HepG2 (cell line): Measurements from ENCODE around the gene DCC. TPM values are rescaled to one million over a fixed set of nuclear protein-coding genes. Genes with fewer than 3 reads are reported as not detected.

Source experiments
- ATAC-seq: fragments of 200-7000 bp; cut with Tn5 transposase; 3 replicates; pipeline ENCODE4 v1.9.1; 2020; ENCODE audit warnings: mild to moderate bottlenecking, moderate library complexity
- BruUV-seq: library from RNA; stranded (reverse); fragments of 400-500 nt; replicated peaks from 2 replicates; lab custom pipeline; 2021; lab: Mats Ljungman, UMichigan
- CTCF ChIA-PET: fragments of 300-600 bp; formaldehyde crosslinking; extraction: SDS; loops from one replicate; lab custom pipeline; 2021; ENCODE audit warnings: low total read pairs, inconsistent platforms, low intra/inter-chr PET ratio; lab: Yijun Ruan, JAX
- POLR2A ChIA-PET: fragments of 350-600 bp; sonication (Branson Sonifier 250); formaldehyde crosslinking; loops from one replicate; lab custom pipeline; 2020; ENCODE audit warnings: antibody characterized with exemption, inconsistent platforms; lab: Yijun Ruan, JAX
- DNase-seq: peaks from one replicate; pipeline ENCODE4 v3.0.0-alpha.2; 2015; ENCODE audit warnings: low spot score
- FAIRE-seq: peaks from 3 replicates; lab custom pipeline; 2011; peaks lifted over from hg19 to GRCh38; lab: Jason Lieb, UNC
- H2AFZ ChIP-seq: one replicate; pipeline ENCODE4 v1.6.1; 2011; ENCODE audit warnings: low read length, inconsistent platforms
- H3K27ac ChIP-seq: fragments of 300-600 bp; 3 replicates; pipeline ENCODE4 v1.8.0; 2011; ENCODE audit warnings: mixed run types, mild to moderate bottlenecking, mixed read lengths, low read length, inconsistent platforms; ENCODE audit not compliant: insufficient read depth; ENCODE audit errors: extremely low read length
- H3K27me3 ChIP-seq, 2 experiments: fragments of 200-600 bp in 1 of 2; 2 replicates in 1 of 2; 3 replicates in 1 of 2; pipeline versions ENCODE4 v1.6.0 to v1.8.0; 2011; ENCODE audit warnings: low read length in 2 of 2, mild to moderate bottlenecking in 2 of 2, moderate library complexity in 2 of 2, inconsistent platforms in 1 of 2; ENCODE audit not compliant: insufficient read depth in 2 of 2, control insufficient read depth in 1 of 2
- H3K36me3 ChIP-seq, 2 experiments: fragments of 200-600 bp in 1 of 2; replicated peaks in 1 of 2; 2 replicates in 1 of 2; 3 replicates in 1 of 2; pipeline versions ENCODE4 v1.5.1 to v1.8.0; 2011; ENCODE audit warnings: low read length in 2 of 2, inconsistent platforms in 1 of 2; ENCODE audit not compliant: insufficient read depth in 2 of 2, control insufficient read depth in 1 of 2
- H3K4me1 ChIP-seq: 2 replicates; pipeline ENCODE4 v1.5.1; 2012; ENCODE audit warnings: low read length, inconsistent platforms; ENCODE audit not compliant: insufficient read depth
- H3K4me2 ChIP-seq: 2 replicates; pipeline ENCODE4 v1.6.0; 2011; ENCODE audit warnings: low read depth, low read length, inconsistent platforms
- H3K4me3 ChIP-seq, 3 experiments: fragments of 200-600 bp in 1 of 3; sonication (generic), shearing (Covaris generic) in 1 of 3; replicated peaks in 1 of 3; 2 replicates each; pipeline ENCODE4 v1.5.1; 2011 to 2016; ENCODE audit warnings: low read length in 3 of 3, inconsistent platforms in 2 of 3, low read depth in 2 of 3, mild to moderate bottlenecking in 2 of 3, control low read depth in 1 of 3, mixed read lengths in 1 of 3; ENCODE audit not compliant: insufficient read depth in 1 of 3
- H3K79me2 ChIP-seq: one replicate; pipeline ENCODE4 v1.6.1; 2011; ENCODE audit warnings: low read length, inconsistent platforms; ENCODE audit not compliant: insufficient read depth
- H3K9ac ChIP-seq: 2 replicates; pipeline ENCODE4 v1.6.0; 2011; ENCODE audit warnings: mild to moderate bottlenecking, low read depth, low read length, inconsistent platforms; ENCODE audit not compliant: insufficient read depth
- H3K9me3 ChIP-seq: 2 replicates; pipeline ENCODE4 v1.5.1; 2012; ENCODE audit warnings: mild to moderate bottlenecking, low read length
- H4K20me1 ChIP-seq: 2 replicates; pipeline ENCODE4 v1.6.0; 2011; ENCODE audit warnings: inconsistent platforms, mild to moderate bottlenecking, low read length, moderate library complexity; ENCODE audit not compliant: insufficient read depth
- DMTF1 ChIP-seq: sonication (generic); formaldehyde crosslinking; IDR thresholded peaks from 2 replicates; pipeline ENCODE4 v1.4.0; 2020; ENCODE audit warnings: mild to moderate bottlenecking, missing genetic modification reagents
- DRAP1 ChIP-seq: IDR thresholded peaks from 2 replicates; pipeline ENCODE4 v1.6.1; 2016; ENCODE audit warnings: missing genetic modification reagents, missing compliant biosample characterization
- GABPA ChIP-seq, 2 experiments: IDR thresholded peaks; 2 replicates each; pipeline ENCODE4 v1.6.1; 2011 to 2016; ENCODE audit warnings: low read depth in 2 of 2, low read length in 1 of 2, missing biosample characterization in 1 of 2, missing genetic modification characterization in 1 of 2
- MIER3 ChIP-seq: IDR thresholded peaks from 2 replicates; pipeline ENCODE4 v1.6.1; 2016; ENCODE audit warnings: missing compliant biosample characterization, borderline replicate concordance
- POGK ChIP-seq: sonication (generic); formaldehyde crosslinking; conservative IDR thresholded peaks from 2 replicates; pipeline ENCODE4 v1.8.0; 2022; ENCODE audit warnings: mild to moderate bottlenecking, moderate library complexity, missing genetic modification reagents
- SNRNP70 ChIP-seq: fragments of 200-400 bp; formaldehyde crosslinking; IDR thresholded peaks from 2 replicates; pipeline ENCODE4 v1.6.1; 2017; ENCODE audit warnings: mild to moderate bottlenecking, low read depth, low read length, moderate library complexity
- SRY ChIP-seq: sonication (generic); formaldehyde crosslinking; IDR thresholded peaks from 2 replicates; pipeline ENCODE4 v1.8.0; 2022; ENCODE audit warnings: mild to moderate bottlenecking, missing genetic modification reagents
- TBX3 ChIP-seq: fragments of 450-650 bp; IDR thresholded peaks from 2 replicates; pipeline ENCODE4 v1.6.1; 2017; ENCODE audit warnings: antibody characterized with exemption, mild to moderate bottlenecking, inconsistent platforms, borderline replicate concordance
- TSC22D2 ChIP-seq: sonication (generic); formaldehyde crosslinking; IDR thresholded peaks from 2 replicates; pipeline ENCODE4 v1.5.1; 2020; ENCODE audit warnings: missing genetic modification reagents, mild to moderate bottlenecking, borderline replicate concordance
- ZNF629 ChIP-seq: sonication (generic); formaldehyde crosslinking; conservative IDR thresholded peaks from 2 replicates; pipeline ENCODE4 v1.5.0; 2020; ENCODE audit warnings: missing genetic modification reagents
- ZNF670 ChIP-seq: sonication (generic); formaldehyde crosslinking; IDR thresholded peaks from 2 replicates; pipeline ENCODE4 v1.8.0; 2022; ENCODE audit warnings: mild to moderate bottlenecking, missing genetic modification reagents, borderline replicate concordance
- ZNF749 ChIP-seq: sonication (generic); formaldehyde crosslinking; IDR thresholded peaks from 2 replicates; pipeline ENCODE4 v1.8.0; 2022; ENCODE audit warnings: mild to moderate bottlenecking, missing genetic modification reagents, moderate library complexity, borderline replicate concordance
- ZNF781 ChIP-seq: sonication (generic); formaldehyde crosslinking; IDR thresholded peaks from 2 replicates; pipeline ENCODE4 v1.5.1; 2020; ENCODE audit warnings: borderline replicate concordance, mild to moderate bottlenecking, missing genetic modification reagents; ENCODE audit errors: not compliant biosample characterization
- WGBS: methylation state at CpG from one replicate; pipeline ENCODE4 v1.1.6; 2017; ENCODE audit warnings: low lambda C conversion rate; 5-methylcytosine and 5-hydroxymethylcytosine counted together
- in situ Hi-C: cut with HindIII; loops from 2 replicates; pipeline ENCODE4 v1.10.0; 2017; ENCODE audit warnings: low pct_unique_long_range_greater_than_20kb; ENCODE audit not compliant: extremely low pct_ligation_motif_present
- intact Hi-C: fragments of 100-400 bp; cut with micrococcal nuclease; formaldehyde crosslinking; loops from one replicate; pipeline ENCODE4 v1.10.0; 2022; ENCODE audit not compliant: unreplicated experiment
- polyA plus RNA-seq, 8 experiments: library from polyadenylated mRNA; depleted of rRNA in 3 of 8; stranded (reverse) in 7 of 8; unstranded in 1 of 8; fragments of >200 nt; fragmentation: Illumina TruSeq in 4 of 8; extraction: Trizol in 4 of 8; gene quantifications; 2 replicates each; pipeline versions ENCODE4 v1.2.1 to v1.2.3, GENCODE V29; 2011 to 2016; ENCODE audit warnings: low read depth in 4 of 8, missing spikeins in 1 of 8, mixed read lengths in 1 of 8; ENCODE audit not compliant: insufficient read depth in 1 of 8
- total RNA-seq, 5 experiments: library from RNA; depleted of rRNA; stranded (reverse); fragments of >200 nt; fragmentation: Illumina TruSeq; extraction: Trizol; gene quantifications; 2 replicates each; pipeline ENCODE4 v1.2.3, GENCODE V29; 2016; ENCODE audit warnings: low read depth in 1 of 5

DCC gene
- total and polyA plus RNA-seq, 2 of the 13 experiments (the other 11 are each of a cell fraction or from before 2014, with no cell fraction given): not detected

GRCh38 chr18:53234610-53235009, 894.6 kb downstream of the DCC start:
- no peak for ATAC-seq
- CTCF ChIA-PET: no interaction called here

GRCh38 chr18:53241161-53241560, 901.2 kb downstream of the DCC start:
- Histone ChIP-seq H3K4me3 (no peak overlapping the region), H3K9ac (no peak overlapping the region), H3K4me1 (no peaks in the 10 kb centered on the region), H4K20me1 (no peaks in the 10 kb centered on the region), H3K9me3 (peaks cover 16% of the 10 kb centered on the region), H2AFZ (no peak overlapping the region), H3K27me3 (no peaks in the 10 kb centered on the region), H3K36me3 (no peaks in the 10 kb centered on the region), H3K27ac (no peak overlapping the region), H3K79me2 (no peaks in the 10 kb centered on the region), H3K4me2 (no peak overlapping the region)
- in situ Hi-C loops (no loop called here), intact Hi-C loops (no loop called here)
- POLR2A ChIA-PET: no interaction called here
- FAIRE-seq (no peak), ATAC-seq (no peak), DNase-seq (no peak)
- CTCF ChIA-PET: no interaction called here
- 0% methylated on average over 3 of the region's 3 CpGs for WGBS
- no TSS peak for BruUV-seq
- TF ChIP-seq TSC22D2 (CRISPR knock-in tag) (no peak), POGK (CRISPR knock-in tag) (no peak), SRY (no peak), SNRNP70 (no peak), DRAP1 (CRISPR knock-in tag) (no peak), MIER3 (CRISPR knock-in tag) (no peak), ZNF781 (CRISPR knock-in tag) (no peak), DMTF1 (no peak), TBX3 (no peak), ZNF670 (no peak), GABPA (IDR thresholded peaks at IDR 0.05; ENCODE audit: low read depth, low read length) (no peak), GABPA (CRISPR knock-in tag; IDR thresholded peaks at IDR 0.05; ENCODE audit: low read depth) (no peak), ZNF629 (CRISPR knock-in tag) (no peak)

More at GRCh38 chr18:53234610-53235009, 894.6 kb downstream of the DCC start:
- H3K9me3 ChIP-seq: peaks cover 22% of the 10 kb centered on the region
- no TSS peak for BruUV-seq
- no peak for TF ChIP-seq ZNF749
- TF ChIP-seq, all 625 proteins: peak for 0
- H3K27ac ChIP-seq: no peak overlapping the region
- 3% methylated on average over 1 of the region's 1 CpG for WGBS
- in situ Hi-C loops: no loop called here
- no peak overlapping the region for H3K4me3 ChIP-seq
- H4K20me1 ChIP-seq: no peaks in the 10 kb centered on the region
- intact Hi-C loops: no loop called here
- no peak overlapping the region for H3K9ac ChIP-seq
- H3K79me2 ChIP-seq: no peaks in the 10 kb centered on the region
- no peak overlapping the region for H3K4me2 ChIP-seq
- no peak overlapping the region for H2AFZ ChIP-seq
- no peaks in the 10 kb centered on the region for H3K36me3 ChIP-seq
- POLR2A ChIA-PET: no interaction called here
- DNase-seq (no peak), FAIRE-seq (no peak)
- H3K27me3 ChIP-seq: no peaks in the 10 kb centered on the region
- H3K4me1 ChIP-seq: no peaks in the 10 kb centered on the region
